ENCODE measurements around the gene UNK. TPM values are rescaled to one million over a fixed set of nuclear protein-coding genes. Genes with fewer than 3 reads are reported as not detected.
"Not testable (repeated sequence)": the region's sequence is repeated elsewhere in the genome, so short reads cannot be mapped to it uniquely, and the experiment has no call there.

UNK gene
- total RNA-seq, 2 experiments from 2014 or later: 21.8 to 24.7 TPM

DNA sequence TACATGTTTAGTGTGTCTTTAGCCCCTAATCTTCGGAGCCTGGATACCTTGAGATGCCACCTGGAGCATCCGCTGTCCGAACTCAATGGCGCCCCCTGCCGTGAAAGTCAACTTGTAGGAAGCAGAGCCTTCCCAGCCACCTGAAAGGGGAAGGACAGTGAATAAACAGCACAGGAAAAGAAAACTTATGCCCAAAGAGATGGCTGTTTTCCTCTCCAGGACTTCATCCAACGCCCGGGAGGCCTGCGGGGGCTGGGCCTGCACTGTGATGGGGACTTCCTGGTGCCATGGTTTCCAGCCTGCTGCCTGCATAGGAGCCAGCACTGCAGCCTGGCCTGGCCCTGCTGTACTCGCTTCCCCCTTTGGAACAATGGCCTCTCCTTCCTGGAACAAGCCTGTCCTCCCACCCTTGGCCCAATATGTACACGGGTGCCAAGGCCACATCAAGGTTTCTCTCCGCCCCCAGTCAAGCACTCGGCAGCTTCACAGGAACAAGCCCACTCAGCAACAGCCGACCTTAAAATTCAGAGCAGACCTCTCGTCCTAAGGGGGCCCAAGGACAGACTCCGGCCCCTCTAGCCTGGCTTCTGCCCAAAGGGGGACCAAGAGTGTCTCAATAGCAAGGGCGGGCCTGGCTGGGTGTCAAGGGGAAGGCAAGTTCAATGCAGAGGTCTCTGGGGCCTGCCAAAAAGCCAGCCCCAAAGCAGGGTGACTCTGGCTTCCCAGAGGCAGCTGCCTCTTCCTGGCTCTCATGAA, 64.1 kb downstream of the UNK start:
- H3K27me3 Mint-ChIP-seq: no peaks in the 10 kb centered on the region
- intact Hi-C loops (cut with micrococcal nuclease): no loop called here
- H3K27ac Mint-ChIP-seq: peak overlapping the region; percentile 36
- DNase-seq: peak; percentile 88
- ChIA-PET CTCF (interaction anchor here (0.6 to 5.2 kb wide), 25 partner anchors 9 to 680 kb away, joined by 3 to 32 read pairs (median 6); partner anchors contain the start of genes GALK1, TRIM47, TRIM65 and UNK), POLR2A (interaction anchor here (0.9 to 1.0 kb wide), 2 partner anchors 62 to 73 kb away, joined by 4 read pairs; no protein-coding TSS in a partner anchor)
- no peaks in the 10 kb centered on the region for H3K9me3 Mint-ChIP-seq
- peaks cover 23% of the 10 kb centered on the region for H3K36me3 Mint-ChIP-seq
- H3K4me1 Mint-ChIP-seq (ENCODE audit: low read depth): peaks cover 22% of the 10 kb centered on the region
- no peak overlapping the region for H3K4me3 Mint-ChIP-seq

GRCh38 chr17:75849279-75849646, 64.7 kb downstream of the UNK start:
- Mint-ChIP-seq H3K9me3 (no peaks in the 10 kb centered on the region), H3K27me3 (no peaks in the 10 kb centered on the region), H3K4me3 (no peak overlapping the region), H3K4me1 (ENCODE audit: low read depth) (peaks cover 25% of the 10 kb centered on the region), H3K36me3 (peaks cover 23% of the 10 kb centered on the region), H3K27ac (no peak overlapping the region)
- intact Hi-C loops (cut with micrococcal nuclease): no loop called here
- DNase-seq: no peak
- POLR2A ChIA-PET: interaction anchor here (0.9 kb wide), 1 partner anchor 73 kb away, joined by 4 read pairs; no protein-coding TSS in a partner anchor
- CTCF ChIA-PET: interaction anchor here (0.6 to 5.2 kb wide), 14 partner anchors 9 to 680 kb away, joined by 3 to 32 read pairs (median 6); partner anchors contain the start of genes GALK1, MRPL38, TRIM47 and UNK

GRCh38 chr17:75849724-75850123, 65.1 kb downstream of the UNK start:
- Mint-ChIP-seq H3K27ac (no peak overlapping the region), H3K4me1 (ENCODE audit: low read depth) (peaks cover 29% of the 10 kb centered on the region), H3K36me3 (peaks cover 23% of the 10 kb centered on the region), H3K9me3 (no peaks in the 10 kb centered on the region), H3K27me3 (no peaks in the 10 kb centered on the region), H3K4me3 (no peak overlapping the region)
- no peak for DNase-seq
- intact Hi-C loops (cut with micrococcal nuclease): no loop called here
- ChIA-PET POLR2A (interaction anchor here (0.9 kb wide), 1 partner anchor 74 kb away, joined by 4 read pairs; no protein-coding TSS in a partner anchor), CTCF (interaction anchor here (0.6 to 5.2 kb wide), 17 partner anchors 8 to 681 kb away, joined by 3 to 32 read pairs (median 4); partner anchors contain the start of genes GALK1, MRPL38, TRIM47 and UNK)

DNA sequence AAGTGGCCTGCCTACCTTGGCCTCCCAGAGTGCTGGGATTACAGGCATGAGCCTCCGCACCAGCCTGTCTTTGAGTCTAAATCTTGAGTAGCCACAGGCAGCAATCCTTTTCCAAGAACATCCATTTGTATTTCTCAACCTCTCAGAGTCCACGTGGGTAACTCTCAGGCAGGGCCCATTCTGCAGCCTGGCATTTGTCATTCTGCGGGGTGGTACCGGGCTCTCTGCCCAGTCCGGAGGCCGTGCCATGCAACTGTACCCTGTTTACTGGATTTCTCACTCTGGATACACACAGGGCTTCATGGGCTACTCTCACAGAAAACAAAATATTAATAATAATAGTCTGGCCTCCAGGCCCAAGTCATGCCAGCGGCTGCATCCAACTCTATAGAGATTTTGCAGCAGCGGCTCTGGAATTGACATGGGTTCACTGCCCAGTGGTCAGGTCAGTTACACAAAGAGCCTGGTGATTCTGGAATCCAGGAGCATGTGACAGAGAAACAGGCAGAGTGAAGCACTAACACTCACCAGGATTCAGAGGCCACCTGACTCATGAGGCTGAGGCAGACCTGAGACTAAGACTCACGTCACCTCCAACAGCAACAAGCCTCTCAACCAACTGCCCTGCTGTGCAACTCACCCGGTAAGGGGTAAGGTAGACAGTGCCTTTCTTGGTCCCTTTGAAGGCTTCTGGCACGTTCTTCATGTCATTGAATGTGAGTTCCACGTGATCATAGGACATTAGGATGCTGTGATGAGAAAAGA, 66.5 kb downstream of the UNK start:
- POLR2A ChIA-PET: no interaction called here
- H3K36me3 Mint-ChIP-seq: peaks cover 20% of the 10 kb centered on the region
- CTCF ChIA-PET: interaction anchor here (1.0 to 5.2 kb wide), 5 partner anchors 10 to 97 kb away, joined by 3 to 25 read pairs (median 4); no protein-coding TSS in a partner anchor

GRCh38 chr17:75851693-75851991, 67.0 kb downstream of the UNK start:
- intact Hi-C loops (cut with micrococcal nuclease); H3K9me3 Mint-ChIP-seq; DNase-seq; H3K27ac Mint-ChIP-seq; CTCF ChIA-PET; H3K27me3 Mint-ChIP-seq; POLR2A ChIA-PET; H3K4me3 Mint-ChIP-seq: not testable (repeated sequence)
- H3K4me1 Mint-ChIP-seq (ENCODE audit: low read depth): peaks cover 26% of the 10 kb centered on the region
- H3K36me3 Mint-ChIP-seq: peaks cover 18% of the 10 kb centered on the region

More for the DNA sequence above, 66.5 kb downstream of the UNK start:
- Mint-ChIP-seq H3K4me3 (no peak overlapping the region), H3K4me1 (ENCODE audit: low read depth) (peaks cover 21% of the 10 kb centered on the region), H3K27me3 (no peaks in the 10 kb centered on the region), H3K9me3 (no peaks in the 10 kb centered on the region), H3K27ac (no peak overlapping the region)
- intact Hi-C loops (cut with micrococcal nuclease): no loop called here
- no peak for DNase-seq

DNA sequence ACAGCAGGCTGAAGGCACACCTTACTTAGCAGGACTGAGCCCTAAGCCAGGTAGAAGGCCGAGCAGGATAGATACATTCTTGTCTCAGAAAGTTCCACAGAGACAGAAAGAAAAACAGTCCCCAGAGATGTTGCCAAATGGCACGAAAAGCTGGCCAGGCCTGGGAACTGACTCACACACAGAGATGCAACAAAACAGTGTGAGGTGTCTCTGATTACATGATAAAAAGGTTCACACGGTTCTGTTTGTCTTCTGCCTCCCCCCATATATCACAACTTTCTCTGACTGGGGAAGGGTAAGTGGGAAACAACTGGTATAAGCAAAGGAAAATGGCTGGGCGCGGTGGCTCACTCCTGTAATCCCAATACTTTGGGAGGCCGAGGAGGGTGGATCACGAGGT, 68.8 kb downstream of the UNK start:
- H3K36me3 Mint-ChIP-seq: peaks cover 5% of the 10 kb centered on the region
- ChIA-PET POLR2A (interaction anchor here (3.2 to 3.3 kb wide), 2 partner anchors 9 to 23 kb away, joined by 17 to 26 read pairs; partner anchors contain the start of gene UNC13D), CTCF (interaction anchor here (3.1 to 3.5 kb wide), 3 partner anchors 8 to 89 kb away, joined by 12 to 45 read pairs (median 25); partner anchors contain the start of genes GALK1 and UNC13D)
- no peaks in the 10 kb centered on the region for H3K9me3 Mint-ChIP-seq
- peak overlapping the region; percentile 69 for H3K27ac Mint-ChIP-seq
- H3K27me3 Mint-ChIP-seq: no peaks in the 10 kb centered on the region
- no peak for DNase-seq
- intact Hi-C loops (cut with micrococcal nuclease): no loop called here
- no peak overlapping the region for H3K4me3 Mint-ChIP-seq
- peaks cover 28% of the 10 kb centered on the region for H3K4me1 Mint-ChIP-seq (ENCODE audit: low read depth)

- H3K4me1 Mint-ChIP-seq (ENCODE audit: low read depth): peaks cover 31% of the 10 kb centered on the region
- POLR2A ChIA-PET: interaction anchor here (1.3 to 3.3 kb wide), 6 partner anchors 10 to 90 kb away, joined by 4 to 26 read pairs (median 7); partner anchors contain the start of genes GALK1, TRIM65 and UNC13D
- CTCF ChIA-PET: interaction anchor here (1.0 to 3.7 kb wide), 8 partner anchors 9 to 148 kb away, joined by 3 to 45 read pairs (median 12); partner anchors contain the start of genes GALK1, TRIM65 and UNC13D
- DNase-seq: no peak
- no peaks in the 10 kb centered on the region for H3K9me3 Mint-ChIP-seq
- H3K27me3 Mint-ChIP-seq: no peaks in the 10 kb centered on the region
- peaks cover 4% of the 10 kb centered on the region for H3K36me3 Mint-ChIP-seq
- no peak overlapping the region for H3K27ac Mint-ChIP-seq
- intact Hi-C loops (cut with micrococcal nuclease): loop anchor here (2.0 kb wide), 1 partner anchor 43 kb away; the partner anchor contains the start of gene TRIM65
- no peak overlapping the region for H3K4me3 Mint-ChIP-seq
Observed at GRCh38 chr17:75854101-75854748, 69.6 kb downstream of the UNK start.

DNA sequence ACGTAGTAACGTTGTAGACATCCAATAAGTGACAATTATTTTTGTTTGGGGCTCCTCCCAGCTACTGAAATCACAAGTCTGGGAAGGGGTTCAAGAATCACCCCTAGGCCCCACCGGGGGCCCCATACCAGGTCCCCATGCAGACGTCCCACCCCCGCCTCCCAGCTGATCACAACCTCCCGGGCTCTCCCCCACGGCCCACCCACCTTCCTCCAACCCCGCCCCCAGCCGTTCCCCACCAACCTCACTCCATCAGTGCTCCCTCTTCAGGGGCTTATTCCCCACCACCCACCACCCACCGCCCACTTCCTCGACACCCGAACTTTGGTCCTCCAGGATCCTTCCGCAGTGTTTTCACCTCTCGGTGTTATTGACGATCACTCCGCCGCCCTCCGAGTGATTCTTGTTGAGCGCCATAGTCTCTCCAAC, 70.3 kb downstream of the UNK start:
- Mint-ChIP-seq H3K9me3 (no peaks in the 10 kb centered on the region), H3K4me1 (ENCODE audit: low read depth) (peaks cover 35% of the 10 kb centered on the region), H3K27ac (no peak overlapping the region), H3K27me3 (no peaks in the 10 kb centered on the region), H3K36me3 (peaks cover 3% of the 10 kb centered on the region), H3K4me3 (no peak overlapping the region)
- DNase-seq: no peak
- ChIA-PET POLR2A (interaction anchor here (0.6 to 3.3 kb wide), 16 partner anchors 10 to 222 kb away, joined by 3 to 26 read pairs (median 4); partner anchors contain the start of genes GALK1, TRIM65, UNC13D and UNK), CTCF (interaction anchor here (0.6 to 3.7 kb wide), 20 partner anchors 10 to 222 kb away, joined by 3 to 45 read pairs (median 3); partner anchors contain the start of genes GALK1, SMIM5, TRIM65 and UNC13D)
- intact Hi-C loops (cut with micrococcal nuclease): loop anchor here (1.0 to 2.0 kb wide), 5 partner anchors 9 to 76 kb away; partner anchors contain the start of genes TRIM65 and UNK

GRCh38 chr17:75855310-75856061, 70.9 kb downstream of the UNK start, which contains the start of gene WBP2:
TSS of gene WBP2 (minus strand) at chr17:75855335. CDS start at chr17:75855297, 38 bp downstream.
- DNase-seq: peak; percentile 99
- H3K4me3 Mint-ChIP-seq: no peak within 1 kb of the TSS
- no peaks in the 10 kb centered on the region for H3K27me3 Mint-ChIP-seq
- POLR2A ChIA-PET: interaction anchor here (0.6 to 3.3 kb wide), 18 partner anchors 9 to 223 kb away, joined by 3 to 26 read pairs (median 4); partner anchors contain the start of genes GALK1, TRIM65, UNC13D and UNK
- H3K4me1 Mint-ChIP-seq (ENCODE audit: low read depth): peaks cover 35% of the 10 kb centered on the region
- H3K9me3 Mint-ChIP-seq: no peaks in the 10 kb centered on the region
- CTCF ChIA-PET: interaction anchor here (0.6 to 3.7 kb wide), 24 partner anchors 10 to 223 kb away, joined by 3 to 45 read pairs (median 3); partner anchors contain the start of genes GALK1, SMIM5, TRIM47 and TRIM65
- intact Hi-C loops (cut with micrococcal nuclease): loop anchor here (1.0 to 2.0 kb wide), 5 partner anchors 9 to 76 kb away; partner anchors contain the start of genes TRIM65 and UNK
- peak within 1 kb of the TSS; percentile 86 for H3K27ac Mint-ChIP-seq
- peaks cover 2% of the 10 kb centered on the region for H3K36me3 Mint-ChIP-seq

DNA sequence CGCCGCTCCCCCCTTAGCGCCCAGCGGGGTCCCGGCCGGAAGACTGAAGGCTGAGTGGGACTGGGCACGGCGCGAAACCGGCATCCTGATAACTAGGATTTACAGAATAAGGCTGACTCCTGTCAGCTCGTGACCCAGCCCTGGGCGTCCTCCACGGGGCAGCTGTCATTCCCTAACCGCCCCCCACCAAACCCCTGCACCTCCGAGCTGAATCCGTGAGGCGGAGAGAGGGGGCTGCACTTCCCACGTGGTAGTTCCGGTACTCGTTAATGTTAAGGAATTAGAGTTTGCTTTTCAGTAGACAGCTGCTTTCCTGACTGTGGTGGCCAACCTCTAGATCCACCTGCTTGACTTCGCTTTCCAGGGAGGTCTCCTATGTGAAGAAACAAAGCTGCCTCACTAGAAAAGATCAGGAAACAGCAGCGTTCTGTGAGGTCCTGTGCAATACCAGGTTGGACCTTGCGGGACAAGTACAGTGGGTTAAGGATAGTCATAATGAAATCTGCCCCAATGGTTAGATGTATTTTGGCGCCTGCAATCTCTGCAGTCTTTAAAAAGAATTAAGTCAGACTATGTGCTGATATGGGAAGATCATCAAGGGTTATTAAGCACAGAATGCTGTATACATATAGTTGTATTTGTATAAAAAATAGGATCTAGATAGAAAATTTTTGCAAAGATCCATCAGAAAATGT, 71.6 kb downstream of the UNK start:
- ChIA-PET CTCF (interaction anchor here (0.7 to 3.7 kb wide), 19 partner anchors 8 to 221 kb away, joined by 3 to 45 read pairs (median 5); partner anchors contain the start of genes GALK1, TRIM47, TRIM65 and UNC13D), POLR2A (interaction anchor here (1.0 to 3.3 kb wide), 11 partner anchors 8 to 103 kb away, joined by 4 to 26 read pairs (median 5); partner anchors contain the start of genes TRIM65 and UNC13D)
- H3K27ac Mint-ChIP-seq: peak overlapping the region; percentile 86
- H3K36me3 Mint-ChIP-seq: peaks cover 2% of the 10 kb centered on the region
- no peaks in the 10 kb centered on the region for H3K27me3 Mint-ChIP-seq
- DNase-seq: no peak
- intact Hi-C loops (cut with micrococcal nuclease): no loop called here
- peaks cover 38% of the 10 kb centered on the region for H3K4me1 Mint-ChIP-seq (ENCODE audit: low read depth)
- no peak overlapping the region for H3K4me3 Mint-ChIP-seq
- H3K9me3 Mint-ChIP-seq: no peaks in the 10 kb centered on the region

Measured in activated CD4-positive, alpha-beta memory T cell treated with anti-CD3 and anti-CD28 coated beads for 36 hours (primary cell).